Superior temporal gyrus (tissue), 1 donor: Measurements from ENCODE around the gene MFRP.

Source experiments
- DNase-seq: peaks from one replicate; pipeline ENCODE4 v3.0.0-alpha.2; 2016; ENCODE audit errors: extremely low spot score

Gene MFRP

DNA sequence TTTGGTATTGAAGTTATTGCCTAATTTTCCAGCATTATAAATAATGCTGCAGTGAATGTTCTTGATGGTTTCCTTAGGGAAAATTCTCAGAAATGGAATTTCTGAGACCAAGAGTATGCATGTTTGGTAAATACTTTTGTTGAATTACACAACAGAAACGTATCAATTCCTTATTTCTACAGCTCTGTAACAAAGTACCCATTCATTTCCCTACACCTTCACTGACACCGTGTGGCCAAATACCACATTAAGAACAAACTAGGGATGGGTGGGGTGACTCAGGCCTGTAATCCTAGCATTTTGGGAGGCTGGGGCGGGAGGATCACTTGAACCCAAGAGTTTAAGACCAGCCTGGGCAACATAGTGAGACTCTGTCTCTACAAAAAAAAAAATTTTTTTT, 51.3 kb downstream of the MFRP start:
- DNase-seq: no peak

DNA sequence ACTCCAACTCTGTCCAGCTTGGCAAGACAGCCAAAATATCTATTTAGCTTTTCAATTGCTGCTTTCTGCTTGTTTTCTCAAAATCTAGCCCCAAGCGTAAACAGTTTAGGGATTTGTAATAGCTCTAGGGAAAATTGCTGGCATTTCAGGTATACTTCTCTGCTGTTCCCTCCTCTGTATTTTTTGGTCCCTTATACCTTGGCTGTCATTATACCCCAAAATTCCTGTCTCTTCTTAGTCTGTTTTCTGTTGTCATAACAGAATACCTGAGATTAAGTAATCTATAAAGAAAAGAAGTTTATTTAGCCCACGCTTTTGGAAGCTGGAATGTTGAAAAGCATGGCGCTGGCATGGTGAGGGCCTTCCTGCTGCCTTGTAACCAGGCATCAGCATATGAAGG, 53.0 kb downstream of the MFRP start:
- DNase-seq: no peak

DNA sequence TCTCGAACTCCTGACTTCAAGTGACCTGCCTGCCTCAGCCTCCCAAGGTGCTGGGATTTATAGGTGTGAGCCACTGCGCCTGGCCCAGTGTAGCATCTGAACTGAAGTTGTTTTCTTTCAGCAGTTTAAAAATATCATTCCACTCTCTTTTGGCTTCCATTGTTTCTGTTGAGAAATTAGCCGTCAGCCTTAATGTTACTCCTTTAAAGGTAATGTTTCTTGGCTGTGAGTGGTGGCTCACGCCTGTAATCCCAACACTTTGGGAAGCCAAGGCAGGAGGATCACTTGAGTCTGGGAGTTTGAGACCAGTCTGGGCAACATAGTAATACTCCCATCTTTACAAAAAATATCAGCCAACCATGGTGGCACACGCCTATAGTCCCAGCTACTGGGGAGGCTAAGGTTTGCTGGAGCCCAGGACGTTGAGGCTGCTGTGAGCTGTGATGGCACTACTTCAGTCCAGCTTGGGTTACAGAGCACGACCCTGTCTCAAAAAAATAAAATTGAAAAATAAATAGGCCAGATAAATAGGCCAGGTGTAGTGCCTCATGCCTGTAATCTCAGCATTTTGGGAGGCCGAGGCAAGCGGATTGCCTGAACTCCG, 55.5 kb downstream of the MFRP start:
- DNase-seq: no peak
